Nephron (organoid): Measurements from ENCODE around the gene DCAF8.

Source experiments
- H3K27ac Mint-ChIP-seq, 3 experiments: 2 replicates each; pipeline ENCODE4 v1.8.0; 2020; ENCODE audit warnings: mixed read lengths in 3 of 3, mild to moderate bottlenecking in 2 of 3, moderate library complexity in 1 of 3
- H3K27me3 Mint-ChIP-seq: 2 replicates; pipeline ENCODE4 v1.8.0; 2021; ENCODE audit warnings: low read depth, mild to moderate bottlenecking, moderate library complexity, mixed read lengths
- H3K36me3 Mint-ChIP-seq: 2 replicates; pipeline ENCODE4 v1.8.0; 2020; ENCODE audit warnings: low read depth, mixed read lengths
- H3K4me1 Mint-ChIP-seq: 2 replicates; pipeline ENCODE4 v1.8.0; 2020; ENCODE audit warnings: mixed read lengths
- H3K4me3 Mint-ChIP-seq, 3 experiments: 2 replicates each; pipeline ENCODE4 v1.8.0; 2020; ENCODE audit warnings: mild to moderate bottlenecking in 3 of 3, mixed read lengths in 3 of 3, moderate library complexity in 2 of 3
- H3K9me3 Mint-ChIP-seq: 2 replicates; pipeline ENCODE4 v1.8.0; 2020; ENCODE audit warnings: mixed read lengths
- TF ChIP-seq, protein P1 (sequence below), 3 experiments: fragments of 200-600 bp; sonication (generic); IDR thresholded peaks; one replicate each; pipeline ENCODE4 v1.5.0; 2021; ENCODE audit warnings: antibody characterized with exemption in 3 of 3; ENCODE audit not compliant: unreplicated experiment in 3 of 3

Gene DCAF8

DNA sequence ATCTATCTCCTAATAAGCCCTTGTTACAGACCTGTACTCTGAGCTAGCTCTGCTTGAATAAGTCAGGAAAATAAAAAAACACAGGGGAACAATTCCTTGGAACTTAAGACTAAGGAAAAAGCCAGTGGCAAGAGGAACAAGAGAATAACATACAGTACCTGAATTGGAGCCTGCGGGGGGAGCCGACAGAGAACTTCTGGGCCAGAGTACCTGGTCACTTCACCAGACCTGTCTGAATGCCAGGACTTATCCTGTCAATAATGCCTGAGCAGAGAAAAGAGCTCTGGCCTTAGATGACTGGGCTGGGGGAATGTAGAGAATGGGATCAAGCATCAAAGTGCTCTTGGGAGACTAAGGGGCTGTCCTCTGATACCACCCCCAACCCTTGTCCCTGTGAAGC is 42.0 kb downstream of the DCAF8 start:
- H3K4me3 Mint-ChIP-seq = no peak overlapping the region
- peak overlapping the region; percentile 18 to 81 (median 67) for H3K27ac Mint-ChIP-seq
- H3K36me3 Mint-ChIP-seq = peaks cover 87% of the 10 kb centered on the region
- peaks cover 44% of the 10 kb centered on the region for H3K4me1 Mint-ChIP-seq
- H3K9me3 Mint-ChIP-seq = no peaks in the 10 kb centered on the region
- TF ChIP-seq, protein P1, sequence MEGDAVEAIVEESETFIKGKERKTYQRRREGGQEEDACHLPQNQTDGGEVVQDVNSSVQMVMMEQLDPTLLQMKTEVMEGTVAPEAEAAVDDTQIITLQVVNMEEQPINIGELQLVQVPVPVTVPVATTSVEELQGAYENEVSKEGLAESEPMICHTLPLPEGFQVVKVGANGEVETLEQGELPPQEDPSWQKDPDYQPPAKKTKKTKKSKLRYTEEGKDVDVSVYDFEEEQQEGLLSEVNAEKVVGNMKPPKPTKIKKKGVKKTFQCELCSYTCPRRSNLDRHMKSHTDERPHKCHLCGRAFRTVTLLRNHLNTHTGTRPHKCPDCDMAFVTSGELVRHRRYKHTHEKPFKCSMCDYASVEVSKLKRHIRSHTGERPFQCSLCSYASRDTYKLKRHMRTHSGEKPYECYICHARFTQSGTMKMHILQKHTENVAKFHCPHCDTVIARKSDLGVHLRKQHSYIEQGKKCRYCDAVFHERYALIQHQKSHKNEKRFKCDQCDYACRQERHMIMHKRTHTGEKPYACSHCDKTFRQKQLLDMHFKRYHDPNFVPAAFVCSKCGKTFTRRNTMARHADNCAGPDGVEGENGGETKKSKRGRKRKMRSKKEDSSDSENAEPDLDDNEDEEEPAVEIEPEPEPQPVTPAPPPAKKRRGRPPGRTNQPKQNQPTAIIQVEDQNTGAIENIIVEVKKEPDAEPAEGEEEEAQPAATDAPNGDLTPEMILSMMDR (IDR thresholded peaks at IDR 0.05; ENCODE audit: unreplicated experiment in 3 of 3) = no peak
- H3K27me3 Mint-ChIP-seq = no peaks in the 10 kb centered on the region

DNA sequence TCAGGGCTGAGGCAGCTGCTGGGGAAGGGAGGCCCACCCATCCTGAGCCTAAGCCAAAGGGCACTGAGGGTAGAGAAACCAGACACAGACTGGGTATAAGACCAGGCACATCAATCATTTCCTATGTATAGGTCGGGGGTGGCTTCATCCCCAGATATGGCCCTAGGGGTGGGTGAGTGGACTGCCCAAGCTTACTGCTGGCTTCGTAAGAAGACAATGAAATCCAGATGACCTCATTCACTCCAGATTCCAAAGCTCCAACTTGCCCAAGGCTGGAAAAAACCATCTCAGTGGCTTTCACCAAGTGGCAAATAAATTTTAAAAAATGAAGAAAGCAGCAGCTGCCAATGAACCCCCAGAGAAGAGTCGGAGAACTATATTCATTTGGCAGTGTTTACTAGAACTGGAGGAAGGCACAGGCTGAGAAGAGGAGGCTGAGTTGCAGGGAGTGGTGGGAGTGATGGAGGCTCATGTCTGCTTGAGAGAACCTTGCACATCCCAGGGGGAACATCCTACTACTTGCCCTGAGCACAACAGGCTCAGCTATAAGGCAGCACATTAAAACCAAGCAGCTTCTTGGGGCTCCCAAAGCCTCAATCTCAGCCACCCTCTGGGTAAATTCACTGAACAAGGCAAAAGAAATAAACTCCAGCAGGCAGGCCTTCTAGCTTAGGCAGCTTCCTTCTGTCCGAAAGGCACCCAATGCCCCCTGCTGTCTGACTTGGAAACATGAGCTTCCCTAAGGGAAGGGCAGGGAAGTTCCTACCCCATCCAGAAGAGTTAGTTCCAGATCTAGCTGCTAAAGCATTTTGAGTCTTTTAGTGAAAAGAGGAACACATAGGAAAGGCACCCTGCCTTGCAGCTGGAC is 43.1 kb downstream of the DCAF8 start:
- Mint-ChIP-seq H3K4me1 (peaks cover 44% of the 10 kb centered on the region), H3K36me3 (peaks cover 90% of the 10 kb centered on the region), H3K9me3 (no peaks in the 10 kb centered on the region), H3K27me3 (no peaks in the 10 kb centered on the region), H3K27ac (peak overlapping the region; percentile 67 to 81 (median 76)), H3K4me3 (no peak overlapping the region)
- TF ChIP-seq, protein P1 (IDR thresholded peaks at IDR 0.05; ENCODE audit: unreplicated experiment in 3 of 3) = peak; percentile 59 to 71 (median 61)

DNA sequence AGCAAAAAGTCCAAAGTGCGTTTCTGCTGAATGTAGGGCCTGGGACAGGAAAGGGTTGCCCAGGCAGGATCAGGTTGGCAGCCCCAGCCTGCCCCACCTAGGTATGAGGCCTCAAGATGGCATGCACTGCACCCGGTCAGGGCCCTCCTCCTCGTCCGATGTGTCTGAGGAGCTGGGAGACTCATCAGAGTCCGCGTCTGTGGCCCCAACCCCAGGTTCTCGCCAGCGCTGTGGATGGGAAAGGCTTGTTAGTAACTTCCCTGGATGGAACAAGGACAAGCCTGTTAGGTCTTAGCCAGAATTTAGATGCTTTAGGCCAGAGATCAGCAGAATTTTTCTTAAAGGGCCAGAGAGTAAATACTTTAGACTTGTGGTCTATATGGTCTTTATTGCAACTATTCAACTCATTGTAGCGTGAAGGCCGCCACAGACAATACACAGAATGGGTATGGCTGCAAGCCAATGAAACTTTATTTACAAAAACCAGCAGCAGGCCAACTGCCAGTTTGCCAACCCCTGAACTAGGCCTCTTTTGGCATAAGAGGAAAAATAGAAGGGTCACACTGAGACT is 44.8 kb downstream of the DCAF8 start:
- H3K27me3 Mint-ChIP-seq = no peaks in the 10 kb centered on the region
- H3K27ac Mint-ChIP-seq = peak overlapping the region; percentile 67 to 81 (median 71)

DNA sequence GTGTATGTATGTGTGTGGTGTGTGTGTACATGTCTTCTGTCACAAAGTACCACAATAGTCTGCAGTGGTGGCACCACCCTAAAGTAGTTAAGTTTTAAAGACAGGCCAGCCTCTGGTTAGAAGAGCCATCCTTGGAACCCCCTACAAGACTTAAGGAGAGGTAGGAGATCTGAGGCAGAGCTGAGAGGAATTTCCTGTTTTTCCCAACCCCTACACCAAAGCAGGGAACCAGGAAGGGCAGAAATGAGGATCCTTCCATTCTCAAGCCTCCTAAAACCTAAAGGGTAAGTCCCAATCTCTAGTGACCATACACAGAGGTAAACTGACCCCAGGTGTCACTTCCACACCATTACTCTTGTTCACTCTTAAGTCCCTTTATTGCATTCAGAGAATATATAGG is 46.0 kb downstream of the DCAF8 start:
- TF ChIP-seq, protein P1 (IDR thresholded peaks at IDR 0.05; ENCODE audit: unreplicated experiment in 3 of 3) = no peak
- Mint-ChIP-seq H3K27me3 (no peaks in the 10 kb centered on the region), H3K9me3 (no peaks in the 10 kb centered on the region), H3K36me3 (peaks cover 92% of the 10 kb centered on the region), H3K4me1 (peaks cover 50% of the 10 kb centered on the region), H3K4me3 (no peak overlapping the region), H3K27ac (peak overlapping the region in 2 of 3 experiments; percentile 81 to 84)

More for the DNA sequence above, 44.8 kb downstream of the DCAF8 start:
- Mint-ChIP-seq H3K36me3 (peaks cover 90% of the 10 kb centered on the region), H3K4me3 (peak overlapping the region in 1 of 3 experiments; percentile 38), H3K4me1 (peaks cover 44% of the 10 kb centered on the region), H3K9me3 (no peaks in the 10 kb centered on the region)
- TF ChIP-seq, protein P1 (IDR thresholded peaks at IDR 0.05; ENCODE audit: unreplicated experiment in 3 of 3) = no peak

DNA sequence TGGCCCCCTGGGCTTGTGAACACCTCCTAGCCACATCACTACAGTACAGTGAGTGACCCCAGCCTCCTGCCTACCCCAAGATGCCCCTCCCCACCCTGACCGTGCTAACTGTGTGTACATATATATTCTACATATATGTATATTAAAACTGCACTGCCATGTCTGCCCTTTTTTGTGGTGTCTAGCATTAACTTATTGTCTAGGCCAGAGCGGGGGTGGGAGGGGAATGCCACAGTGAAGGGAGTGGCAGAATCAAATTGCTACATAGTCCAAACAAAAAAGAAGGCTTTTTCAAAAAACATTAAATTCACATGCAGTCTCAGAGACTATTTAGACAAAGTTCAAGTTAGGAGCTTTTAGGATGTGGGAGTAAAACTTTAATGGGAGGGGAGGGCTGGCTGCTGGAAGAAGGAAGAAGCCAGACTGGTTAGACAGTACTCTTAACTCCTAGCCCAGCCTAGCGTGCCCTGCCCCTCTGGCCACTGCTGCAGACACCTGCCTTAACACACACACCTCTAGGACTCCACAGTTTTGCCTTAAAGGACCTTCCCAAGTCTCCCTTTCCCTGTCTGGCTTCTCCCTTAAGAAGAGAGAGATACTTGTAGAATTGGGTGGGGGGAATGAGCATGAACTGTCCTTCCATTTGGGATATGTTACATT is 47.7 kb downstream of the DCAF8 start:
- Mint-ChIP-seq H3K4me1 (peaks cover 45% of the 10 kb centered on the region), H3K4me3 (peak overlapping the region in 1 of 3 experiments; percentile 18), H3K9me3 (no peaks in the 10 kb centered on the region), H3K27ac (peak overlapping the region; percentile 70 to 84 (median 81)), H3K36me3 (peaks cover 85% of the 10 kb centered on the region), H3K27me3 (no peaks in the 10 kb centered on the region)
- TF ChIP-seq, protein P1 (IDR thresholded peaks at IDR 0.05; ENCODE audit: unreplicated experiment in 3 of 3) = no peak
